Measurements from ENCODE around the gene PCBP2.
"Not testable (repeated sequence)": the region's sequence is repeated elsewhere in the genome, so short reads cannot be mapped to it uniquely, and the experiment has no call there.

The PCBP2 gene

DNA sequence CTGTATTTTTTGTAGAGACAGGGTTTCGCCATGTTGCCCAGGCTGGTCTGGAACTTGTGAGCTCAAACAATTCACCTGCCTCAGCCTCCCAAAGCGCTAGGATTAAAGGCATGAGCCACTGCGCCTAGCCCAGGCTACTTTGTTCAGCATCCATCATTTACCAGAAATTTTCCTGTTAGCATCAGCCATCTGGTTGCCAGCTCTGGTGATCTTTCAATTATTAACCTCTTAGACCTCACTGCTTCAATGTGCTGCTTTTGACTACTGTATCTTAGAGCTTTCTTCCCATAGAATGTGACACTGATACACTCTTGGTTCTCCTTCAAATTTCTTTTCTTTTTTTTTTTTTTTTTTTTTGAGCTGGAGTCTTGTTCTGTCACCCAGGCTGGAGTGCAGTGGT, 33.7 kb upstream of the PCBP2 start:
- no peak overlapping the region for H3K27ac ChIP-seq
- no peak for TF ChIP-seq CTCF (conservative IDR thresholded peaks at IDR 0.05)
- no peak for TF ChIP-seq ZFX (IDR thresholded peaks at IDR 0.05)

- TF ChIP-seq ZFX (IDR thresholded peaks at IDR 0.05) (no peak), CTCF (conservative IDR thresholded peaks at IDR 0.05) (no peak)
- H3K27ac ChIP-seq = no peak overlapping the region
Observed at GRCh38 chr12:53419756-53420155, 32.1 kb upstream of the PCBP2 start.

DNA sequence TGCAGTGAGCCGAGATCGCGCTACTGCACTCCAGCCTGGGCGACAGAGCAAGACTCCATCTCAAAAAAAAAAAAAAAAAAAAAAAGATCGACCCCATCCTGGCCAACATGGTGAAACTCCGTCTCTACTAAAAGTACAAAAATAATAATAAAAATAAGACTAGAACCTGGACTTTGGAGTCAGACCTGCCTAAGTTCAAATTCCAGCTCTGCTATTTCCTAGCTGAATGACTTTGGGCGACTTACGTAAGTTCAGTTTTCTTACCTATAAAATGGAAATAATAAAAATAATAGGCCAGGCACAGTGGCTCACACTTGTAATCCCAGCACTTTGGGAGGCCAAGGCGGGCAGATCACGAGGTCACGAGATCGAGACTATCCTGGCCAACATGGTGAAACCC, 29.7 kb upstream of the PCBP2 start:
- H3K27ac ChIP-seq = not testable (repeated sequence)

- H3K27ac ChIP-seq = no peak within 1 kb of the TSS
- TF ChIP-seq CTCF (conservative IDR thresholded peaks at IDR 0.05) (no peak), ZFX (IDR thresholded peaks at IDR 0.05) (no peak)
Observed at GRCh38 chr12:53423597-53423996, 28.3 kb upstream of the PCBP2 start, which contains the start of gene AMHR2. AMHR2 (plus strand) TSS chr12:53423855; CDS start chr12:53423935, 80 bp downstream.

DNA sequence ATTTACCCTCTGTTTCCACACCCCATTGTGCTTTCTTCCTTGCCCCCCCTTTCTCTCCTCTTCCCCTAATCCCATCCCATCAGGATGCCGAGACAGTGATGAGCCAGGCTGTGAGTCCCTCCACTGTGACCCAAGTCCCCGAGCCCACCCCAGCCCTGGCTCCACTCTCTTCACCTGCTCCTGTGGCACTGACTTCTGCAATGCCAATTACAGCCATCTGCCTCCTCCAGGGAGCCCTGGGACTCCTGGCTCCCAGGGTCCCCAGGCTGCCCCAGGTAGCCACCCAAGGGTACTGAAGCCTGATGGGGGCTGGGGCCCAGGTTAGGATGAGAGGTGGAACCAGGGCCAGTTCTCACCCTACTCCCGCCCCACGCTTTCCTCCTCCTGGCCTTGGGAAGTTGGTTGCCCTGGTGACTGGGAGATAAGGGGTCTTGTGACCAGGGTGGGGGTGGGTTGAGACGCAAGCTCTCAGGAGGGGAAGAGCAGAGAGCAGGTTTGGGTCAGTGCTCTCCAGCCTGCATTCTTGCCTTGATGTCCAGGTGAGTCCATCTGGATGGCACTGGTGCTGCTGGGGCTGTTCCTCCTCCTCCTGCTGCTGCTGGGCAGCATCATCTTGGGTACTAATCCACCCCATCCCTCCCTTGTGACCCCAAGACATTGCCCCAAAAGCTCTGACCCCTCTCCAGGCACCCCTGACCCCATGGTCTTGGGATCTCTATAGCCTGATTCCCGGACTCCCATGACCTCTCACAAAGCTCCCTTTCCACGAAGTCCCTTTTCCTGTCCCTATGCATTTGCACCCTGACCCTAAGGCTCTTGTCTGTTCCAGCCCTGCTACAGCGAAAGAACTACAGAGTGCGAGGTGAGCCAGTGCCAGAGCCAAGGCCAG, 27.0 kb upstream of the PCBP2 start:
- TF ChIP-seq CTCF (conservative IDR thresholded peaks at IDR 0.05) (no peak), ZFX (IDR thresholded peaks at IDR 0.05) (no peak)
- peak overlapping the region; percentile 38; the same call in 1 of the 2 replicates for H3K27ac ChIP-seq

GRCh38 chr12:53425515-53426150, 26.3 kb upstream of the PCBP2 start:
- TF ChIP-seq ZFX (IDR thresholded peaks at IDR 0.05) (no peak), CTCF (conservative IDR thresholded peaks at IDR 0.05) (no peak)

GRCh38 chr12:53427905-53428594, 23.9 kb upstream of the PCBP2 start:
- no peak overlapping the region for H3K27ac ChIP-seq
- TF ChIP-seq CTCF (conservative IDR thresholded peaks at IDR 0.05) = no peak
- TF ChIP-seq ZFX (IDR thresholded peaks at IDR 0.05) = no peak

More at GRCh38 chr12:53425515-53426150, 26.3 kb upstream of the PCBP2 start:
- peak overlapping the region; percentile 38; the same call in 1 of the 2 replicates for H3K27ac ChIP-seq
